Liver (tissue), 3 donors: ENCODE data around the gene TRABD.

Experiments used
- CTCF ChIP-seq: fragments of 150-350 bp; IDR thresholded peaks from 2 replicates; pipeline ENCODE4 v1.5.1; 2017; ENCODE audit warnings: improper control_type of control experiment, low read depth, low read length; ENCODE audit not compliant: missing input control
- FOXA1 ChIP-seq: IDR thresholded peaks from 2 replicates; pipeline ENCODE4 v1.6.1; 2016; ENCODE audit warnings: antibody characterized with exemption
- REST ChIP-seq: IDR thresholded peaks from 2 replicates; pipeline ENCODE4 v1.6.1; 2016; ENCODE audit warnings: antibody characterized with exemption, mild to moderate bottlenecking
- RXRA ChIP-seq, 2 donors: IDR thresholded peaks; 2 replicates each; pipeline ENCODE4 v1.6.1; 2017 to 2018; ENCODE audit warnings: antibody characterized with exemption in 2 of 2, mild to moderate bottlenecking in 1 of 2
- TAF1 ChIP-seq: conservative IDR thresholded peaks from 2 replicates; pipeline ENCODE4 v1.6.1; 2016; ENCODE audit warnings: antibody characterized with exemption, mild to moderate bottlenecking
- YY1 ChIP-seq: IDR thresholded peaks from 2 replicates; pipeline ENCODE4 v1.6.1; 2016; ENCODE audit warnings: antibody characterized with exemption, mild to moderate bottlenecking
- donor health status: healthy.
- donor health status: healthy.

GRCh38 chr22:50210378-50211139 is 24.8 kb downstream of the TRABD start:
- no peak for TF ChIP-seq CTCF
- no peak for TF ChIP-seq TAF1
- no peak for TF ChIP-seq REST
- TF ChIP-seq RXRA (IDR thresholded peaks at IDR 0.05) = no peak
- TF ChIP-seq YY1 = no peak
- TF ChIP-seq FOXA1 = no peak
